Medulla oblongata (tissue), 1 donor: ENCODE data around the gene ZNF557.
A peak's percentile ranks its signal among the peaks of the same experiment; 100 is the strongest.

ENCODE experiments used
- DNase-seq: peaks from one replicate; pipeline ENCODE4 v3.0.0-alpha.2; 2015; ENCODE audit errors: extremely low spot score

ZNF557 gene

DNA sequence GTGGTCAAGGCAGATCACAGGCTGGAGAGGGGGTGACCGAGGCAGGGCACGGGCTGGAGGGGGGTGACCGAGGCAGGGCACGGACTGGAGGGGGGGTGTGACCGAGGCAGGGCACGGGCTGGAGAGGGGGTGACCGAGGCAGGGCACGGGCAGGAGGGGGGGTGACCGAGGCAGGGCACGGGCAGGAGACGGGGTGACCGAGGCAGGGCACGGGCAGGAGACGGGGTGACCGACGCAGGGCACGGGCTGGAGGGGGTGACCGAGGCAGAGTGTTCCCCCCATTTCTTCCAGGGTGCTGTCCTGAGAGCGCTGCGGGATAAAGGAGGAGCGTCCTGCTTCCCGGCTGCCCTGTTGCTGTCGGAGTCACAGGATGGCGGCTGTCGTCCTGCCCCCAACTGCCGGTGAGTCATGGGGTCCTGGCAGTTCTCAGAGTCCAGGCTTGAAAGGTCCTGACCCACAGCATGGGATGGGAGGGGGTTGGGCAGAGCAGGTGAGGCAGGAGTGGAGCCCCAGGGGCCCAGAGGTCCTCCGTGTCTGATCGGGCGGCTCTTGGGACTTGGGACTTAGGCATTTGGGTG, 5.3 kb downstream of the ZNF557 start:
- DNase-seq, result no peak

DNA sequence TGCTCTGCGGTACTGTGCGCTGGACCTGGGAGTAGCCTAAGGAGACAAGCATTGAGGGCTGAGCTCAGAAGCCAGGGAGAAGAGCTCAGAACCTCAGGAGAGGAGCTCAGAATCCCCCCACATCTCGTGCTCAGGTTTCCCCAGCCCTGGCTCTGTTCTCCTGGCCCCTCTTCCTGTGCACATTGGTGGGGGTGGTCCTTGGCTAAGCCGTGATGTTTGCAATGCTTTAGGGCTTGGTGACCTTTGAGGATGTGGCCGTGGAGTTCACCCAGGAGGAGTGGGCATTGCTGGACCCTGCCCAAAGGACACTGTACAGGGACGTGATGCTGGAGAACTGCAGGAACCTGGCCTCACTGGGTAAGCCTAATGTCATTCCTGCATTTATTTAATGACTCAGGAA, 6.6 kb downstream of the ZNF557 start:
- DNase-seq, result no peak

DNA sequence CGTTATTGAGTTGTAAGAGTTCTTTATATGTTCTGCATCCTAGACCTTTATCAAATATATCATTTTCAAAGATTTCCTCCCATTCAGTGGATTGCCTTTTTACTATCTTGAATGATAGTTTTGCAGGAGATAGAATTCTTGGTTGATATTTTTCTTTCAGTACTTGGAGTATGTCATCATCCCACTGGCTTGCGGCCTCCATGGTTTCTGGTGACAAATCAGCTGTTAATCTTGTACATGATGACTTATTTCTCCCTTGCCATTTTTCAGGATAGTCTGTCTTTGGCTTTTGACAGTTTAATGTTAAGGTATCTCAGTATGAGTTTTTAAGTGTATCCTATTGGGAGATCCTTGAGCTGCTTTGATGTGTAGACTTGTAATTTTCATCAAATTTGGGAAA, 8.5 kb downstream of the ZNF557 start:
- no peak for DNase-seq

DNA sequence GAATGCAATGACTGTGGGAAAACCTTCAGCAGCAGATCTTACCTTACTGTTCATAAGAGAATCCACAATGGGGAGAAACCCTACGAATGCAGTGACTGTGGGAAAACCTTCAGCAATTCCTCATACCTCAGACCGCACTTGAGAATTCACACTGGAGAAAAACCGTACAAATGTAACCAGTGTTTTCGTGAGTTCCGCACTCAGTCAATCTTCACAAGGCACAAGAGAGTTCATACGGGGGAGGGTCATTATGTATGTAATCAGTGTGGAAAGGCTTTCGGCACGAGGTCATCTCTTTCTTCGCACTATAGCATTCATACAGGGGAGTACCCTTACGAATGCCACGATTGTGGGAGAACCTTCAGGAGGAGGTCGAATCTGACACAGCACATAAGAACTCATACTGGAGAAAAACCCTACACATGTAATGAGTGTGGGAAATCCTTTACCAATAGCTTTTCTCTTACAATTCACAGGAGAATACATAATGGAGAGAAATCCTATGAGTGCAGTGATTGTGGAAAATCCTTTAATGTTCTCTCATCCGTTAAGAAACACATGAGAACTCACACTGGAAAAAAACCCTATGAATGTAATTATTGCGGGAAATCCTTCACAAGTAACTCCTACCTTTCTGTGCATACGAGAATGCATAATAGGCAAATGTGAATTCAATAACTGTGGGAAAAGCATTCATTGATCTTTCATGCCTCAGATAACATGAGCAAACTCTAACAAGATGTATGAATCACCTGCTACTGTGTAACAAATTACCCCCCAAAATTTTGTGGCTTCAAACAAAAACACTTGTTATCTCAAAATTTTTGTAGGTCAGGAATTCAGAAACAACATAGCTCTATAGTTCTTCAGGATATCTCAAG, 13.8 kb downstream of the ZNF557 start:
- DNase-seq, result no peak

DNA sequence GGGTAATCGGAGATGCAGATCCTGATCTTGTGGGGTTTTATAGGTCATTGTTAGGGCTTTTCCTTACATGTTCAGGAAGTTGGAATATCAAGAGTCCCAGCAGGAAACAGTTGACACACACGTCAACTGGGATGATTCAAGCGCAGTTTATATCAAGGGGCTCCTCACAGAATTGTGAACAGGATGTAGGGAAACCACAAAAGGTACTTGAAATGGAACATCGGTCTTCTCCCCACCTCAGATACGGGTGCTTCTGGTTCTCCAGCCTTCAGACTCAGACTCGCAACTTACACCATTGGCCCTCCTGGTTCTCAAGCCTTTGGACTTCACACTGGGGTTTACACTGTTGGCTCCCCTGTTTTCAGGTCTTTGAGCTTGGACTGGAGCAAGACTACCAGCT, 19.5 kb downstream of the ZNF557 start:
- no peak for DNase-seq

DNA sequence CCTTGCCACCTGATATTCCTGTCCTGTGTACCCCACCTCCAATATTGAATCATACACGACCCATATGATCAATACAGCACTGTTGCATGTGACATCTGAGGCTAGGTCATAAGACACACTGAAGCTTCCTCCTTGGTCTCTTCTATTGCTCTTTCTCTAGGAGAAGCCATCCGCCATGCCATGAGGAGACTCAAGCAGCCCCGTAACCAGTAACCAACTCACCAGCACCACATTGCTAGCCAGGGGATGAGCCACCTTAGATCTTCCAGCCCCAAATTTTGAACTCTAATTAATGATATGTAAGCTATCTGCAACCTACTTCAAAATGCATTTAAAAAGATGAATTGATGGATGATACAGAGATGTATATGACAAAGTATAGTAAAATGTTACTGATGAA, 28.6 kb downstream of the ZNF557 start:
- DNase-seq, result no peak

DNA sequence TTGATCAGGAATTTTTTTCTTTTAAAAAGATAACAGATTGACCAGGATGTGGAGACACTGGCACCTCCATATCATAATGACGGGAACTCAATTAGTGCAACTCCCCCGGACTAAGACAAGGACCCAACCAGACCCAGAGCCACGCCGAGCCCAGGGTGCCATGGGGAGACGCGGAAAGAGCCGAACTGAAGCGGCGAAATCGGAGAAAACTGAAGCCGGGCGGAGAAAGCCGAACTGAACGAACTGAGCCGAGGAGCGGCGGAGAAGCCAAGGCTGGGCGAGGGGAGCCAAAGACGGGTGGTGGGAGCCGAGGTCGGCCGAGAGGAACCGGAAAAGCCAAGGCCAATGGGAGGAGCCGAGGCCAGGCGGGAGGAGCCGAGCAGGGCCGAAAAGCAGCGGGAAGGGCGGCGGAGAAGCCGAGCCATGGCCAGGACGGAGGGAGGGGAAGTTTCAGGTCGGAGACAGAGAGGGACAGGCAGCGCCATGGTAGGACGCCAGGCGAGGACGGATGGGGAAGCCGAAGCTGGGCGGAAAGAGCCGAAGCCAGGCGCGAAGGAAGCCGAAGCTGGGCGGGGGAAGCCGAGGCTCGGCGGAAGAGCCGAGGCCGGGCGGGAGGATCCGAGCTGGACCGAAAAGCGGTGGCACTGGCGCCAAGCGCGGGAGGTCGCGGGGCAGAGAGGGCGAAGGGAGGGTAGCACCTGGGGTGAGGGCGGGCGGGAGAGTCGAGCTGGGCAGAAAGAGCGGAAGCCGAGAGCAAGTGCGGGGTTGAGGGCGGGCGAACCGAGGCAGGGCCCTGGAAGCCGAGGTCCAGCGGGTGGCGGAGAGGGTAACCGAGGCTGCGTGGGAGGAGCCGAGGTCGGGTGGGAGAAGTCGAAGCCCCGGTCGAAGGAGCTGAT, 29.4 kb downstream of the ZNF557 start:
- DNase-seq, result peak; percentile 92

DNA sequence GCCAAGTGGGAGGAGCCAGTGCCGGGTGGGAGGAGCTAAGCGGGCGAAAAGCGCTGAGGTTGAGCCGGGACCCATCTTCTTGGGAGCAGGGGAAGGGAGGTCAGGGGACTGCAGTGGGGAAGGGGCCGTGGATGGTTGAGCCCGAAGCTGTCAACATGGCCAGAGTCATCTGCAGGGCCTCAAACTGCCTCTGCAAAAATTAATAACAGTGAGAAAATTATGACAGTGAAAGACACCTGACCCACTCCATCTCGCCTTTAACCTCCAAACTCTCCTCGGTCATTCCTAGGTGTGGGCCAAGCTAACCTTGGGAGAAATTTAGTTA, 30.1 kb downstream of the ZNF557 start:
- no peak for DNase-seq

DNA sequence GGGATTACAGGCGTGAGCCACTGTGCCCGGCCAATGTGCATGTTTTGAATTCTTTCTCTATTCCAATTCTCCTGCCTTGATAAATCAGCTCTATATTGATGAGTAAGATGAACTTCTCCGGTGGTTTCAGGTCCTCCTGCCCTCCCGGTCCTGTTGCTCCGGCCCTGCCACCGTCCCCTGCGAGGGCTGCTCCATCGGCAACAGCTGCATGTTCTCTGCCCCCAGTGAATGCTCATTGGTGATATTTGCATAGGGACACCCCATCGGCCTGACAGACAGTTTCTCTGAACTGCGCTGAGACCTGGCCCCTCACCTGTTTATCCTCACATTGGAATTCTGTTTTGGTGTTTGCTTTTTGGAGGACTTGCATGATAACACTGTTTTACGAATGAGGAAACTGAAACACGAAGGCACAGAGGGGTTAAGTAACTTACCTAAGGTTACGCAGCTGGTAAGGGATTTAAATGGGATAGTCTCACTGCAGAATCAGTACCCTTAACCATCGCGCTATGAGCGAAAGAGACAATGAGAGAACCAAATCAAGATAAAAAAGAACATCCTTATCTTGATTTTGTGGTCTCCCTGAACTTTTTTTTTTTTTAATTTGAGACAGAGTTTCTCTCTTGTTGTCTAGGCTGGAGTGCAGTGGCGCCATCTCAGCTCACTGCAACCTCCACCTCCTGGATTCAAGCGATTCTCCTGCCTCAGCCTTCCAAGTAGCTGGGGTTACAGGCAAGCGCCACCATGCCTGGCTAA, 32.2 kb downstream of the ZNF557 start:
- DNase-seq, result no peak

DNA sequence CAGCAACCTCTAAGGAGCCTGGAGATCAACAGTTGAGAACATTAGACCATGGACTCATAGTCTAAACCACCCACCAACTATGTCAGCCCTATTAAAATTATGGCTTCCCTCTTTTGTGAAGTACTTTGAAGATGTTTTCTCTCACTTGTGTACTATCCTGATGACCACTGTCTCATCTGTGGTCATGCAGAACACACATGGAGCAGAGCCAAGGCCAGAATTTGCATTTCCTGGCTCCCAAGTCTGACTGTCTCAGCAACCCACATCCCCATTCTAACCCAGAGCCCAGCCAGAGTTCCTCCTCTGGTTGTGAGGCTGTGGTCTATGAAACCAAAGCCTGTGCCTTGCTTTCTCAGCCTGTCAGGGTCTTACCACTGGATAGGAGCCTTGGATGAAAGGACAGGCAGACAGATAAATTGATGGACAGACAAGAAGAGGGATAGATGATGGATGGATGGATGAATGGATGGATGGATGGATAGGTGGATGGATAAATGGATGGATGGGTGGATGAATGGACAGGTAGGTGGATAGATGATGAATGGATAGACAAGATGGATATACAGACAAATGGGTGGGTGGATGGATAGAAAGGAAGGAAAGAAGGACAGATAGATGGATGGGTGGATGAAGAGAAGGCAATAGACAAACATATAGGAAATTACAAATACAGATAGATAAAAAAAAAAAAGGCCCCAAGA, 35.4 kb downstream of the ZNF557 start:
- peak; percentile 57 for DNase-seq

DNA sequence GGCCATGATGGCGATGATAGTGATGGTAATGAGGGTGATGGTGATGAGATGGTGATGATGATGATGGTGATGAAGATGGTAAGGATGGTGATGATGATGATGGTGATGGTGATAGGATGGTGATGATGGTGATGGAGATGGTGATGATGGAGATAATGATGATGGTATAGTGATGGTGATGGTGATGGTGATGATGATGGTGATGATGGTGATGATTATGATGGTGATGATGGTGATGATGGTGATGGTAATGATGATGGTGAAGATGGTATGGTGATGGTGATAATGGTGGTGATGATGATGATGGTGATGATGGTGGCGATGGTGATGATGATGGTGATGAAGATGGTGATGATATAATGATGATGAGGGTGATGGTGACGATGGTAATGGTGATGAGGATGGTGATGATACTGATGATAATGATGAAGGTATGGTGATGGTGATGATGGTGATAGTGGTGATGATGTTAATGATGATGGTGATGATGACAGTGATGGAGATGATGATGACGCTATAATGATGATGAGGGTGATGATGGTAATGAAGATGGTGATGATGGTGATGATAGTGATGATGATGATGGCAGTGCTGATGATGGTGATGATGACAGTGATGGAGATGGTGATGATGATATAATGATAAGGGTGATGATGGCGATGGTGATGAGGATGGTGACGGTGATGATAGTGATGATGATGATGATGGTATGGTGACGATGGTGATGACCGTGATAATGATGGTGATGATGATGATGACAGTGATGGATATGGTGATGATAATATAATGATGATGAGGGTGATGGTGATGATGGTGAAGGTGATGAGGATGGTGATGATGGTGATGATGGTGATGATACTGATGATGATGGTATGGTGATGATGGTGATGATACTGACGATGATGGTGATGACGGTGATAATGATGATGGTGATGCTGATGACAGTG, 37.5 kb downstream of the ZNF557 start:
- no peak for DNase-seq

DNA sequence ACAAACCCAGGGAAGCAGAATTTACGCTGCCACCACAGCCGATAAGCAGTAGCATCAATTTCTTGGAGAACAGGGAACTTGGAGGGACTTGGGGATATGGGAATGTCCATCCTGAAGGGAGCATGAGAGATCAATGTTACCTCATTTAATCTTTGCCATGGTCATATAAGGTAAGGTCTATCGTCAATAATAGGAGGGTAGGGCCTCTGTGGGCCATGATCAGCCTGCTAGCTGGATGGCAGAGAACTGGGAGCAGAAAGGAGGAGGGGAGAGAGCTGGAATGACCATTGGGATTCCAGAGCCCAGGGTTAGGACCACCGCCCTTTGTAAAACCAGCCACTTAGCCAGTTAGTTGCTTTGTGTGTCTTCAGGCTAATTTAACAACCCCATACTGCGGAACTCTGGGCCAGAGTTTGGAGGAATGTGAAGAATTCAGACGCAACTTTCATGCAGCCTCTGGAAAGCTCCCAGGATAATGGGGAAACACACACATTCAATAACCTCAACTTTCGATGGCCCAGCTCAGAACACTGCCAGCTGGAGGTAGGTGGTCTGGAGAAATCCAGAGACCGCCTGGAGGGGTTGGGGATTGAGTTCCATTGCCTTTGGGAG, 40.3 kb downstream of the ZNF557 start:
- no peak for DNase-seq

DNA sequence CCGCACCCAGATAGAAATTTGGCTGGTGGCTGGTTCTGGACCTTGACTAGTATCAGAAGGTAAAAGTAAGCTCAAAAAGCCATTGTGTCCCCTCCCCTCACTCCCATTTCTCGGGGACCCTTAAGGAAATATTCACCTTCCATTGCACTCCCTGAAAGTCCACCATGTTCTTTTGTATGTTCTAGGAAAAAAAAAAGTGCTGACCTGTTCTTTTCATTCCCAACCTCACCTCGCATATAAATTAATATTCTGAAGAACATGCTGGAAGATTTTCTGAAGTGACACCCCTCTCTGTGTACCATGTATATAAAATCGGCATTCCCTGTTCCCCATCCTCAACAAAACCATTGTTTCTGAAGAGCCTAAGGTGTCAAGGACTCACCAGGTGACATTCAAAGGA, 43.2 kb downstream of the ZNF557 start:
- DNase-seq, result no peak

DNA sequence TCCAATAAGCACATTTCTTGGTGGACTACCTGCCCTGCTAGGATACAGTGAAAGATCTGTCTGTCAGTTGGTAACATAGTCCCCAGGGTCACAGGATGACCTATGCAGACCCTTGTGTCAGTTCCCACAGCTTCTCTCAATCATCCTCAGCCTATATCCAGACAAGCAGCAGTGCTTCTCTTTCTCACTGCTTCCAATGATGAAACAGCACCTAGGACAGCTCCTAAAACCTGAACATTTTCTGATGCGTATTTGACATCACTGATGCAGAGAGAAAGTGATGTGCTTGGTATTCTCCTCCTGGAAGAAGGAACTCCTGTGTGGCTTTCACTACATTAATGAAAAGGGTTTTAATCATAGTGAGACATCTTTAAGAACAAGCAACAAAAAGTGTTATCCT, 43.7 kb downstream of the ZNF557 start:
- DNase-seq, result no peak

DNA sequence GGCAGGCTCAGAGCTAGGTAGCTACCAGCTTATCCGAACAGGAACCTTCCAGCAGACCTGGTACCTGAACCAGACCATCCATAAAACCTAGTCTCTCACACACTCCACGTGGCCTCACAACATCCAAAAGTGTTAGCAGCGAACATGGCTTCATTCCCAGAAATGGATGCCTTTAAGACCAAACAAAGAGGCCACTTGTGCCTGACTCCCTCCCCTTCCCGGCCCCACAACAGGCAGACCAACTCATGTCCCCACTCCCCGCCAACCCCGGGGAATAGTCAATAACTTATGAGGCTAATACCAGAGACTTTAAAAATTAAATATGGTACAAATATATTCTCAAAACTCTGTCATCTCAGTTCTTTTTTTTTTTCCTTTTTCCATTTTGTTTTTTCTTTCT, 46.2 kb downstream of the ZNF557 start:
- DNase-seq, result peak; percentile 95

DNA sequence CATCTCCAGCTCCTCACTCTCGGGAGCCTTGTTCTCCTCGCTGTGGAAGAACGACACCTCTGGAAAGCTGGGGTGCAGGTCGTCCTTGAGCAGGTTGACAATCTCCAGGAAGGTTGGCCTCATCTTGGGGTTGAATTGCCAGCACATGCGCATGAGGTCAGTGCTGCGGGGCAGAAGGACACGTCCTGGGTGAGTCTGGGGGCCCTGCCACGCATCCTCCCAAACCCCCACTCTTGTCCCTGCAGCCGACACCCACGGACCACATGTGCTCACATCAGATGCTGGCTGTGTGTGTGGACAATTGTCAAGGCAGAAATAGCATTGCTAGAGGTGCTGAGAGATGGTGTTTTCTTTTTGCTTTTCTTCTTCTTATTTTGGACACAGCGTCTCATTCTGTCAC, 47.7 kb downstream of the ZNF557 start:
- DNase-seq, result no peak

DNA sequence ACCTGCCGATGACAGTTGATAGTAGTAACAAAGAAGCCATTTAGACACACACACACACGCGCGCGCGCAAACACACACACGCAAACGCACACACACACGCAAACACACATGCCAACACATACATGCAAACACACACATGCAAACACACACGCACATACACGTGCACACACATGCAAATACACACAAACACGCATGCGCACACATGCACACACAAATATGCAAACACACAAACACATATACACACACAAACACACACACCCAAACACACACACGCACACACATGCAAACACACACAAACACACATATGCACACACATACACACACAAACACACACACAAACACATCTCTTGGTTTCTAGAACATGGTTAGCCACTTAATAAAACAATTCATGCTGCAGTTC, 50.1 kb downstream of the ZNF557 start:
- DNase-seq, result no peak

DNA sequence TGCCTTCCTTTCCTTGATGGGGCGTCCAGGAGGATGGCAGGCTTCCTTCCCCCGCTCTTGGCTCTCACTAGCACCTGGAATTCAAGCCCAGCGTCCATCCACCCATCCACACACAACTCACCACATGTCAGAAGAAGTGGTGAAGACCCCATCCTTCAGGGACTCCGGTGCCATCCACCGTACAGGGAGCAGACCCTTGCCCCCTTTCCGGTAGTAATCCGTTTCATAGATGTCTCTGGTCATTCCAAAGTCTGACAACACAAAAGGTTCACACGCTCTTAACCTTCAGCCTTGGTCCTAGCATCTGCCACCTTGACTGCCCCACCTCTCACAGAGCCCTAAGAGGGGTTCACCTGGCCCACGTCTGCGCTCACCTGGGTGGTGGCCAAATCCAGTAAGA, 51.0 kb downstream of the ZNF557 start:
- DNase-seq, result no peak

DNA sequence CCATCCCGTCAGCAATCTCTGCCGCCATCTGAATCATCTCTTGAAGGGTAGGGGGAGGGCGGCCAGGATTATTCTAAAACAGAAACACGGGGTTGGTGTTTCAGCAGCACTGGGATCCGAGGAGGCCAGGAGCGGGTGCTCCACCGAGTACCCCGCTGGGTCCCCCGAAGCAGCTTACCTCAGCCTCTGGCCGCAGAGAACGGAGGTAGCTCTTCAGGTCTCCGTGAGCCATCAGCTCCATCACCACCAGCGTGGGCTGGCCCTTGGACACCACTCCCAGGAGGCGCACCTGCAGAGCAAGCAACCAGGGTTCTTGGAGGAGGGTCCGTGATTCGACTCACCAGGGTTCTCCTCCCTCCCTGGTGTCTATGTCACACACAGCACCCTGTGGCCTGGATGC, 53.2 kb downstream of the ZNF557 start:
- DNase-seq, result no peak

DNA sequence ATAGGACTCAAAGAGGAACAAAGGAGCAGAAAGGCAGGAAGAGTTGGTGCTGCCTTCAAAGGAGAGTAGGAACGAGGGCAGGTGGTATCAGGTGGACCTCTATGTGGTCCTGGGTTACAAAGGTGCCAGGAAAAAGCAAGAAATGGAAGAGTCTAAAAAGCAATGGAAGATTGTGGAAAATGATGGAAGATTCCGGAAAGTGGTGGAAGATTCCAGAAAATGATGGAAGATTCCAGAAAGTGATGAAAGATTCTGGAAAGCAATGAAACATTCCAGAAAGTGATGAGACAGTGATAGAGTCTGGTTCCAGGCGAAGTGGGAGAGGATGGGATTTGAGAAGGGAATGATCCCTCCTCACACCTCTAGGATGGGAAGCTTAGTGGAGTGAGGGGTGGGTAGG, 55.3 kb downstream of the ZNF557 start:
- no peak for DNase-seq
